AG09319 (cell line): ENCODE data around the gene HORMAD2.

Experiments used
- DNase-seq: peaks from one replicate; pipeline ENCODE4 v3.0.0-alpha.2; 2010; ENCODE audit warnings: low read depth; ENCODE audit errors: extremely low read depth
- CTCF ChIP-seq: IDR thresholded peaks from 2 replicates; pipeline ENCODE4 v1.5.1; 2011; ENCODE audit warnings: low read depth, mild to moderate bottlenecking, inconsistent platforms, low read length, moderate library complexity

HORMAD2 gene

GRCh38 chr22:30127749-30128166, 47.5 kb downstream of the HORMAD2 start:
- no peak for TF ChIP-seq CTCF
- no peak for DNase-seq

- no peak for TF ChIP-seq CTCF
Measured at GRCh38 chr22:30128511-30128910, 48.2 kb downstream of the HORMAD2 start.

GRCh38 chr22:30129636-30130035, 49.4 kb downstream of the HORMAD2 start:
- no peak for TF ChIP-seq CTCF

More at GRCh38 chr22:30128511-30128910, 48.2 kb downstream of the HORMAD2 start:
- DNase-seq, result no peak

DNA sequence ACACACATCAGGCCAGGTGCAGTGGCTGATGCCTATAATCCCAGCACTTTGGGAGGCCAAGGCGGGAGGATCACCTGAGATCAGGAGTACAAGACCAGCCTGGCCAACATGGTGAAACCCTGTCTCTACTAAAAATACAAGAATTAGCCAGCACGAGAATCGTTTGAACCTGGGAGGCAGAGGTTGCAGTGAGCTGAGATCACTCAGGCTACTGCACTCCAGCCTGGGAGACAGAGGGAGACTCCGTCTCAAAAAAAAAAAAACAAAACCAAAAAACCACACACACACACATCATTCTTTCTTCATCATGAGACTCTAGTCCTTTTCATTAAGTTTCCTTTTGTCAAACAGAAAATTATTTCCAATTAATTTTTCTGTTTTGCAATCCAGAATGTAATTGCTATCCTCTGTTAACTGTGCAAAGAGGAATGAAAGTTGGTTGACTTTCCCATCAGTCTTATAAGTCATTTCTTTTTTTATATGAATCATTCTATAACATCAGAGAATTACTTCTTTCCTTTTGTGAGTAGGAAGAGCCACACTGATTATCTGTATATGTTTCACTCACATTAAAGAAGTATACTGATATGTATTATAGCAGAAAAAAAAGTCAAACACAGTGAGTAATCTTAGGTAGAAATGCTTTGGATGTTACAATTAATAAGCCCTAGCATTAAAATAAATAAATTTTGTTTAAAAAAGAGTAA, 52.2 kb downstream of the HORMAD2 start:
- DNase-seq, result no peak
- TF ChIP-seq CTCF, result no peak

More at GRCh38 chr22:30129636-30130035, 49.4 kb downstream of the HORMAD2 start:
- DNase-seq, result no peak

- TF ChIP-seq CTCF, result no peak
- DNase-seq, result no peak
Measured at GRCh38 chr22:30140414-30140813, 60.1 kb downstream of the HORMAD2 start.

- no peak for TF ChIP-seq CTCF
- no peak for DNase-seq
Measured at GRCh38 chr22:30143265-30143664, 63.0 kb downstream of the HORMAD2 start.

- TF ChIP-seq CTCF, result no peak
- no peak for DNase-seq
Measured at GRCh38 chr22:30144391-30144790, 64.1 kb downstream of the HORMAD2 start.
